Ovary (tissue), 9 donors: ENCODE measurements around the gene CCNC. TPM values are rescaled to one million over a fixed set of nuclear protein-coding genes. Genes with fewer than 3 reads are reported as not detected.

Experiments
- DNase-seq, 5 donors: peaks; one replicate each; pipeline ENCODE4 v3.0.0-alpha.2; 2019 to 2020
- H3K27ac ChIP-seq, 2 donors: fragments of 200-600 bp; one replicate each; pipeline versions ENCODE4 v1.5.1 to v1.8.0; 2019 to 2022
- H3K27me3 ChIP-seq: fragments of 200-600 bp; one replicate; pipeline ENCODE4 v1.8.0; 2022
- H3K36me3 ChIP-seq: fragments of 200-600 bp; sonication (generic); one replicate; pipeline ENCODE4 v1.5.1; 2019
- H3K4me1 ChIP-seq: one replicate; pipeline ENCODE4 v1.8.1; 2013; ENCODE audit warnings: mild to moderate bottlenecking, moderate library complexity; ENCODE audit not compliant: insufficient read depth
- H3K4me3 ChIP-seq: fragments of 200-600 bp; sonication (generic); one replicate; pipeline ENCODE4 v1.5.1; 2017
- H3K9me3 ChIP-seq, 2 donors: fragments of 200-600 bp in 1 of 2; sonication (generic) in 1 of 2; one replicate each; pipeline versions ENCODE4 v1.5.1 to v1.8.1; 2013 to 2019; ENCODE audit warnings: mild to moderate bottlenecking in 1 of 2, moderate library complexity in 1 of 2
- CTCF ChIP-seq, 3 donors: fragments of 450-650 bp in 2 of 3; fragments of 200-600 bp in 1 of 3; IDR thresholded peaks; one replicate each; pipeline versions ENCODE4 v1.5.1 to v1.8.0; 2016 to 2022; ENCODE audit warnings: antibody characterized with exemption in 3 of 3, mild to moderate bottlenecking in 1 of 3
- EP300 ChIP-seq: sonication (generic); formaldehyde crosslinking; IDR thresholded peaks from one replicate; pipeline ENCODE4 v1.6.1; 2017; ENCODE audit warnings: antibody characterized with exemption
- POLR2A ChIP-seq: fragments of 450-650 bp; IDR thresholded peaks from one replicate; pipeline ENCODE4 v1.6.1; 2017; ENCODE audit warnings: antibody characterized with exemption, mild to moderate bottlenecking, moderate library complexity
- WGBS, 3 donors: extraction: QIAGEN DNeasy Blood & Tissue Kit in 1 of 3; methylation state at CpG; one replicate each; pipeline versions ENCODE4 v1.1.5 to v1.1.7; 2013 to 2017; 5-methylcytosine and 5-hydroxymethylcytosine counted together
- intact Hi-C, 4 donors: fragments of 100-400 bp; cut with DNase I; formaldehyde crosslinking; loops; one replicate each; pipeline versions ENCODE4 v1.11.0 to v1.15.1; 2022 to 2023
- polyA plus RNA-seq, 2 donors: library from polyadenylated mRNA; stranded (reverse); fragments of 200-250 nt in 1 of 2; fragments of 350-450 nt in 1 of 2; fragmentation: Illumina TruSeq in 1 of 2; extraction: RNeasy Lipid Tissue Mini Kit (QIAGEN cat#74804) in 1 of 2; gene quantifications; one replicate each; pipeline ENCODE4 v1.2.3, GENCODE V29; 2013 to 2014
- total RNA-seq, 7 donors: library from RNA; depleted of rRNA in 2 of 7; stranded (reverse); fragments of >200 nt in 2 of 7; fragmentation: NEBNext Ultra II Directional in 3 of 7; extraction: Animal tissue kit (Norgen Biotek cat#: 25700) in 3 of 7; gene quantifications; one replicate each; pipeline versions ENCODE4 v1.1.0 to v1.2.4, GENCODE V29; 2016 to 2023
- donor health status: DM: no; HTN: no; CAD: no; lungs with moderate emphysema.
- donor health status: DM: no; HTN: no; CAD: no.
- donor health status: Bipolar disorder and iron deficiency.
- donor health status: DM: yes; HTN: yes; CAD: no.
- donor health status: DM: no; HTN: no; CAD: no.
- donor health status: DM: yes; HTN: yes; CAD: no.

The CCNC gene
- total and polyA plus RNA-seq, 9 donors, result 19.4 to 42.4 (median 28.9) TPM

- WGBS, 3 donors, result 68 to 77% (median 69%) methylated on average over 4 of the region's 4 CpGs
- no peak for TF ChIP-seq CTCF (IDR thresholded peaks at IDR 0.05)
- TF ChIP-seq EP300, result no peak
- TF ChIP-seq POLR2A, result no peak
- DNase-seq, result no peak
- Histone ChIP-seq H3K27me3 (no peaks in the 10 kb centered on the region), H3K4me1 (peaks cover 3% of the 10 kb centered on the region), H3K36me3 (no peaks in the 10 kb centered on the region), H3K27ac (no peak overlapping the region), H3K4me3 (no peak overlapping the region), H3K9me3 (no peaks in the 10 kb centered on the region)
- intact Hi-C loops, result no loop called here
These were observed 19.3 kb upstream of the CCNC start for GRCh38 chr6:99587792-99588191.

- H3K4me3 ChIP-seq, result no peak overlapping the region
- H3K4me1 ChIP-seq, result no peaks in the 10 kb centered on the region
- DNase-seq, result no peak
- no peaks in the 10 kb centered on the region for H3K9me3 ChIP-seq
- WGBS, 3 donors, result 79 to 88% (median 86%) methylated on average over 4 of the region's 4 CpGs
- no peaks in the 10 kb centered on the region for H3K36me3 ChIP-seq
- no peaks in the 10 kb centered on the region for H3K27me3 ChIP-seq
- intact Hi-C loops, result no loop called here
- TF ChIP-seq CTCF (IDR thresholded peaks at IDR 0.05), result no peak
- no peak for TF ChIP-seq POLR2A
- TF ChIP-seq EP300, result no peak
- no peak overlapping the region for H3K27ac ChIP-seq
These were observed 11.3 kb upstream of the CCNC start for GRCh38 chr6:99579781-99580180.

GRCh38 chr6:99575544-99576227 is 7.2 kb upstream of the CCNC start:
- Histone ChIP-seq H3K9me3 (no peaks in the 10 kb centered on the region), H3K27ac (no peak overlapping the region), H3K36me3 (no peaks in the 10 kb centered on the region), H3K4me1 (no peaks in the 10 kb centered on the region), H3K27me3 (no peaks in the 10 kb centered on the region), H3K4me3 (no peak overlapping the region)
- intact Hi-C loops, result no loop called here
- no peak for DNase-seq
- 96 to 100% (median 98%) methylated on average over 2 of the region's 2 CpGs for WGBS, 3 donors
- TF ChIP-seq EP300 (no peak), POLR2A (no peak)

- no peaks in the 10 kb centered on the region for H3K27me3 ChIP-seq
- WGBS, 3 donors, result 85 to 89% (median 85%) methylated on average over 2 of the region's 2 CpGs
- intact Hi-C loops, result no loop called here
These were observed 5.6 kb upstream of the CCNC start for GRCh38 chr6:99573980-99574617.

More at GRCh38 chr6:99573980-99574617, 5.6 kb upstream of the CCNC start:
- DNase-seq, result no peak
- Histone ChIP-seq H3K27ac (no peak overlapping the region), H3K4me1 (no peaks in the 10 kb centered on the region), H3K9me3 (no peaks in the 10 kb centered on the region), H3K4me3 (no peak overlapping the region), H3K36me3 (no peaks in the 10 kb centered on the region)
- TF ChIP-seq POLR2A (no peak), CTCF (IDR thresholded peaks at IDR 0.05) (no peak), EP300 (no peak)
